Measurements from ENCODE around the gene NOL4L.

Gene NOL4L

GRCh38 chr20:32539026-32539816 lies 45.9 kb downstream of the NOL4L start:
- TF ChIP-seq TSHZ2 (CRISPR knock-in tag; IDR thresholded peaks at IDR 0.05) (no peak), ZNF8 (CRISPR knock-in tag; IDR thresholded peaks at IDR 0.05) (no peak)
- ATAC-seq: no peak

- TF ChIP-seq OSR1 (CRISPR knock-in tag; IDR thresholded peaks at IDR 0.05): no peak
- no peak for TF ChIP-seq CREB5 (CRISPR knock-in tag; IDR thresholded peaks at IDR 0.05; ENCODE audit: low read depth)
- TF ChIP-seq TOX (CRISPR knock-in tag; IDR thresholded peaks at IDR 0.05; ENCODE audit: borderline replicate concordance): no peak
- TF ChIP-seq ISL1 (CRISPR knock-in tag; IDR thresholded peaks at IDR 0.05): no peak
- TF ChIP-seq TSHZ2 (CRISPR knock-in tag; IDR thresholded peaks at IDR 0.05): no peak
- TF ChIP-seq PATZ1 (CRISPR knock-in tag; IDR thresholded peaks at IDR 0.05; ENCODE audit: borderline replicate concordance): no peak
- TF ChIP-seq ZNF8 (CRISPR knock-in tag; IDR thresholded peaks at IDR 0.05): no peak
- TF ChIP-seq SNAI2 (CRISPR knock-in tag; IDR thresholded peaks at IDR 0.05): no peak
- TF ChIP-seq CSRNP3 (CRISPR knock-in tag; IDR thresholded peaks at IDR 0.05): no peak
- TF ChIP-seq TCF4 (CRISPR knock-in tag; IDR thresholded peaks at IDR 0.05; ENCODE audit: borderline replicate concordance): no peak
- TF ChIP-seq RARB (CRISPR knock-in tag; IDR thresholded peaks at IDR 0.05): no peak
- no peak for TF ChIP-seq GLIS3 (CRISPR knock-in tag; IDR thresholded peaks at IDR 0.05)
- TF ChIP-seq ZFP3 (CRISPR knock-in tag; IDR thresholded peaks at IDR 0.05): no peak
- TF ChIP-seq ZNF70 (CRISPR knock-in tag; IDR thresholded peaks at IDR 0.05): no peak
- TF ChIP-seq ARNTL (CRISPR knock-in tag; IDR thresholded peaks at IDR 0.05; ENCODE audit: borderline replicate concordance, low read depth): no peak
- TF ChIP-seq ZNF565 (CRISPR knock-in tag; conservative IDR thresholded peaks at IDR 0.05; ENCODE audit: low read depth): no peak
- no peak; the same call in 2 of the 3 replicates for ATAC-seq
Observed at GRCh38 chr20:32538526-32538939, 46.6 kb downstream of the NOL4L start.

- no peak for ATAC-seq
- TF ChIP-seq RARB (CRISPR knock-in tag; IDR thresholded peaks at IDR 0.05) (no peak), TOX (CRISPR knock-in tag; IDR thresholded peaks at IDR 0.05; ENCODE audit: borderline replicate concordance) (no peak), TCF4 (CRISPR knock-in tag; IDR thresholded peaks at IDR 0.05; ENCODE audit: borderline replicate concordance) (no peak), ZNF8 (CRISPR knock-in tag; IDR thresholded peaks at IDR 0.05) (no peak), SNAI2 (CRISPR knock-in tag; IDR thresholded peaks at IDR 0.05) (no peak), ZFP3 (CRISPR knock-in tag; IDR thresholded peaks at IDR 0.05) (no peak), ESRRG (CRISPR knock-in tag; IDR thresholded peaks at IDR 0.05) (no peak), CSRNP3 (CRISPR knock-in tag; IDR thresholded peaks at IDR 0.05) (no peak), OSR1 (CRISPR knock-in tag; IDR thresholded peaks at IDR 0.05) (no peak), ISL1 (CRISPR knock-in tag; IDR thresholded peaks at IDR 0.05) (no peak), POU6F1 (CRISPR knock-in tag; IDR thresholded peaks at IDR 0.05; ENCODE audit: borderline replicate concordance, low read depth) (no peak), CSDC2 (CRISPR knock-in tag; IDR thresholded peaks at IDR 0.05) (no peak), ZFP30 (CRISPR knock-in tag; IDR thresholded peaks at IDR 0.05) (no peak), ZNF565 (CRISPR knock-in tag; conservative IDR thresholded peaks at IDR 0.05; ENCODE audit: low read depth) (no peak), PPARA (CRISPR knock-in tag; IDR thresholded peaks at IDR 0.05; ENCODE audit: borderline replicate concordance) (no peak)
Observed at GRCh38 chr20:32537657-32538525, 47.2 kb downstream of the NOL4L start.

Data from SK-N-SH treated with all-trans-retinoic acid at 6 μM for 48 hours (cell line).